ENCODE results near the gene CFAP97.

Gene CFAP97

DNA sequence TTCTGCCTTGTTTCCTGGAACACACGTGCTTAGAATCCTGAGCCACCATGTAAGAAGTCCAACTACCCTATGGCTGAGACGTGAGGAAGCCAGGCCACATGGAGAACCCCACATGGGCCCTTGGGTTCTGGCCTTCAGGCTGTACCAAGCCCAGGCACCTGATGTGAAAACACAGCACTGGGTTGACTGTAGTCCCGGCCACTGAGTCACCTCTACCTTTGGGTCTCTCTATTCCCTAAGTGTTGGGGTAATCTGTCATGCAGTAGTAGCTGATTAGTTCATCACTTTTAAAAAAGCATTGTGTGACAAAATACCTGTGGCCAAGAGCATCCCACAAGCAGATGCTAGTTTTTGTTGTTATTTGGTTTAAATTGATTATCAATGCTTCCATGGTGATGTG, 24.3 kb downstream of the CFAP97 start:
- no peaks in the 10 kb centered on the region for H3K27me3 ChIP-seq (ENCODE audit: insufficient read depth, low read depth)
- H2AFZ ChIP-seq (ENCODE audit: low read depth) = no peak overlapping the region
- no peaks in the 10 kb centered on the region for H3K36me3 ChIP-seq (ENCODE audit: insufficient read depth)
- H3K4me3 ChIP-seq (IDR thresholded peaks at IDR 0.05; ENCODE audit: insufficient read depth, low read depth, low read length) = no peak overlapping the region
- H3K79me2 ChIP-seq (ENCODE audit: insufficient read depth, low read depth) = peaks cover 19% of the 10 kb centered on the region; the same call in 1 of the 2 replicates
- H3K4me2 ChIP-seq = no peak overlapping the region
- TF ChIP-seq, protein P1, sequence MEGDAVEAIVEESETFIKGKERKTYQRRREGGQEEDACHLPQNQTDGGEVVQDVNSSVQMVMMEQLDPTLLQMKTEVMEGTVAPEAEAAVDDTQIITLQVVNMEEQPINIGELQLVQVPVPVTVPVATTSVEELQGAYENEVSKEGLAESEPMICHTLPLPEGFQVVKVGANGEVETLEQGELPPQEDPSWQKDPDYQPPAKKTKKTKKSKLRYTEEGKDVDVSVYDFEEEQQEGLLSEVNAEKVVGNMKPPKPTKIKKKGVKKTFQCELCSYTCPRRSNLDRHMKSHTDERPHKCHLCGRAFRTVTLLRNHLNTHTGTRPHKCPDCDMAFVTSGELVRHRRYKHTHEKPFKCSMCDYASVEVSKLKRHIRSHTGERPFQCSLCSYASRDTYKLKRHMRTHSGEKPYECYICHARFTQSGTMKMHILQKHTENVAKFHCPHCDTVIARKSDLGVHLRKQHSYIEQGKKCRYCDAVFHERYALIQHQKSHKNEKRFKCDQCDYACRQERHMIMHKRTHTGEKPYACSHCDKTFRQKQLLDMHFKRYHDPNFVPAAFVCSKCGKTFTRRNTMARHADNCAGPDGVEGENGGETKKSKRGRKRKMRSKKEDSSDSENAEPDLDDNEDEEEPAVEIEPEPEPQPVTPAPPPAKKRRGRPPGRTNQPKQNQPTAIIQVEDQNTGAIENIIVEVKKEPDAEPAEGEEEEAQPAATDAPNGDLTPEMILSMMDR (conservative IDR thresholded peaks at IDR 0.05; ENCODE audit: low read depth, low read length) = no peak
- H3K4me1 ChIP-seq (ENCODE audit: low read depth, poor library complexity, severe bottlenecking) = peaks cover 7% of the 10 kb centered on the region
- no peak overlapping the region for H3K9ac ChIP-seq
- H3K27ac ChIP-seq = no peak overlapping the region
- 0 out of 2 replicates have a peak, but pooled peaks cover 4% of the 10 kb centered on the region for H4K20me1 ChIP-seq (ENCODE audit: insufficient read depth)

DNA sequence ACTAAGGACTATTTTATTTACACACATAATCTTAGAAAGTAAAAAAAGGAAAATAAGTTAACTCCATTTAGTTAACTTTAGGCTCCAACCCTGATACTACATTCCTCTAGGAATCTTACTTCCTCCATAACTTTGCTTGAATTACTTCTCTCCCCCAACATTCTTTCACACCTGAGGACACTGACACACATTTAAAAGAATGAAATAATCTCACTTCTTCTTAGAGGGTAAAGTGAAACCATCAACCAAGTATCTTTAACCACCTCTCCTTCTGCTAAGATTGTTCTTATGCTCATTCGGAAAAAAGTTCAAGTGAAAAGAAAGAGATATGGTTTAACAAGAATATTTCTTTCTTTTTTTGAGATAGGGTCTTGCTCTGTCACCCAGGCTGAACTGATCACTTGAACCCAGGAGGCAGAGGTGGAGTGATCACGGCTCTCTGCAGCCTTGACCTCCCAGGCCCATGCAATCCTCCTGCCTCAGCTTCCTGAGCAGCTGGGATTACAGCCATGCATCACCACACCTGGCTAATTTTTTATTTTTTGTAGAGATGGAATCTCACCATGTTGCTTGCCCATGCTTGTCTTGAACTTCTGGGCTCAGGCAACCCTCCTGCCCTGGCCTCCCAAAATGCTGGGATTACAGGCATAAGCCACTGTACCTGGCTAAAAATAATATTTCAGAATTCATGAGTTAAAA, 32.3 kb downstream of the CFAP97 start:
- no peaks in the 10 kb centered on the region for H3K79me2 ChIP-seq (ENCODE audit: insufficient read depth, low read depth)
- H3K36me3 ChIP-seq (ENCODE audit: insufficient read depth) = no peaks in the 10 kb centered on the region
- no peaks in the 10 kb centered on the region for H4K20me1 ChIP-seq (ENCODE audit: insufficient read depth)
- no peaks in the 10 kb centered on the region for H3K27me3 ChIP-seq (ENCODE audit: insufficient read depth, low read depth)
- peaks cover 14% of the 10 kb centered on the region for H3K4me1 ChIP-seq (ENCODE audit: low read depth, poor library complexity, severe bottlenecking)
- no peak overlapping the region for H3K9ac ChIP-seq
- H3K27ac ChIP-seq = no peak overlapping the region
- no peak overlapping the region for H3K4me3 ChIP-seq (IDR thresholded peaks at IDR 0.05; ENCODE audit: insufficient read depth, low read depth, low read length)
- H2AFZ ChIP-seq (ENCODE audit: low read depth) = no peak overlapping the region
- H3K4me2 ChIP-seq = no peak overlapping the region
- TF ChIP-seq, protein P1 (conservative IDR thresholded peaks at IDR 0.05; ENCODE audit: low read depth, low read length) = no peak

DNA sequence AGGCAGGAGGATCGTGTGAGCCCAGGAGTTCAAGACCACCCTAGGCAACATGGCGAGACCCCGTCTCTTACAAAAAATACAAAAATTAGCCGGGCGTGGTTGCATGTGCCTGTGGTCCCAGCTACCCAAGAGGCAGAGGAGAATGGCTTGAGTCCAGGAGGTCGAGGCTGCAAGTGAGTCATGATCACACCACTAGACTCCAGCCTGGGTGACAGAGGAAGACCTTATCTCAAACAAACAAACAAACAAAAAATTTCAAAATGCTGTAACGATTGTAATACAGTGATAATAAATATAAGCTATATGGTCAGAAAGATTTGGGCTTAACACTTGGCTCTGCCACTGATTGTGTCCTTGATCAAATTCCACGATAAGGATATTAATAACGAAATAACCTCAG, 36.6 kb downstream of the CFAP97 start:
- Histone ChIP-seq H3K9ac (no peak overlapping the region), H3K36me3 (ENCODE audit: insufficient read depth) (no peaks in the 10 kb centered on the region), H3K27me3 (ENCODE audit: insufficient read depth, low read depth) (no peaks in the 10 kb centered on the region), H2AFZ (ENCODE audit: low read depth) (no peak overlapping the region), H4K20me1 (ENCODE audit: insufficient read depth) (peaks cover 6% of the 10 kb centered on the region; the same call in 1 of the 2 replicates), H3K27ac (no peak overlapping the region), H3K79me2 (ENCODE audit: insufficient read depth, low read depth) (no peaks in the 10 kb centered on the region; the same call in 1 of the 2 replicates), H3K4me2 (no peak overlapping the region), H3K4me3 (IDR thresholded peaks at IDR 0.05; ENCODE audit: insufficient read depth, low read depth, low read length) (no peak overlapping the region), H3K4me1 (ENCODE audit: low read depth, poor library complexity, severe bottlenecking) (peaks cover 36% of the 10 kb centered on the region)
- TF ChIP-seq, protein P1 (conservative IDR thresholded peaks at IDR 0.05; ENCODE audit: low read depth, low read length) = no peak

DNA sequence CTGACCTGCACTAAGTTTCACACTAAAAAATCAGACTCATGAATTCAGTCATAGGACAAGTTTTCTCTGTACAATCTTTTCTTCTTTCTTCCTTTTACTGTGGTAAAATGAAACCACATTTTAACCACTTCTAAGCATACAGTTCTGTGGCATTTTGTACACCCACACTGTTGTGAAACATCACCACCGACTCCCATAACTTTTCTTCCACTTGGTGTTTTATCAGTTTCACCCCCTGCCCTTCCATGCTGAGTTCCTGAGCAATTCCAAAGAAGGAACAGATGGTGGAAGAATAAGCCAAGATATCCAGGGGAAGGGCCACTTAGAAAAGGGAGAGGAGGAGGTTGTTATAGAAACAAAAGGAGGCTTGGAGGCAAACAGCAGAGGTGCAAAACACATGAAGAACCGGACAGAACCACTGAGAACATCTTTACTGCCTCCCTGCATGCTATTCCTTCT, 38.2 kb downstream of the CFAP97 start:
- TF ChIP-seq, protein P1 (conservative IDR thresholded peaks at IDR 0.05; ENCODE audit: low read depth, low read length) = no peak
- Histone ChIP-seq H3K27me3 (ENCODE audit: insufficient read depth, low read depth) (no peaks in the 10 kb centered on the region), H3K27ac (peak overlapping the region; percentile 11; the same call in 1 of the 2 replicates), H3K4me2 (peak overlapping the region; percentile 14), H3K79me2 (ENCODE audit: insufficient read depth, low read depth) (no peaks in the 10 kb centered on the region; the same call in 1 of the 2 replicates), H3K9ac (no peak overlapping the region), H4K20me1 (ENCODE audit: insufficient read depth) (peaks cover 6% of the 10 kb centered on the region; the same call in 1 of the 2 replicates), H3K36me3 (ENCODE audit: insufficient read depth) (no peaks in the 10 kb centered on the region), H3K4me3 (IDR thresholded peaks at IDR 0.05; ENCODE audit: insufficient read depth, low read depth, low read length) (no peak overlapping the region), H3K4me1 (ENCODE audit: low read depth, poor library complexity, severe bottlenecking) (peaks cover 31% of the 10 kb centered on the region), H2AFZ (ENCODE audit: low read depth) (no peak overlapping the region)

Measured in KMS-11 (cell line).